HCT116 (cell line): ENCODE measurements around the gene BMP8B. TPM values are rescaled to one million over a fixed set of nuclear protein-coding genes. Genes with fewer than 3 reads are reported as not detected.
"Not testable (repeated sequence)": the region's sequence is repeated elsewhere in the genome, so short reads cannot be mapped to it uniquely, and the experiment has no call there.

Source experiments
- ATAC-seq: fragments of 200-7000 bp; cut with Tn5 transposase; 2 replicates; pipeline ENCODE4 v1.9.1; 2020; ENCODE audit warnings: mild to moderate bottlenecking, moderate library complexity
- BruUV-seq: library from RNA; stranded (reverse); fragments of 400-500 nt; replicated peaks from 2 replicates; lab custom pipeline; 2021; lab: Mats Ljungman, UMichigan
- CTCF ChIA-PET: fragments of 300-600 bp; sonication (Branson Sonifier 250); formaldehyde crosslinking; loops from one replicate; lab custom pipeline; 2021; ENCODE audit warnings: antibody characterized with exemption; lab: Charles Lee
- POLR2A ChIA-PET: fragments of 300-600, 350-600 bp; sonication (Branson Sonifier 250); formaldehyde crosslinking; loops from one replicate; lab custom pipeline; 2021; ENCODE audit warnings: antibody characterized with exemption; lab: Charles Lee
- RAD21 ChIA-PET, 2 experiments: fragments of 300-600 bp; sonication (Branson Sonifier 250); formaldehyde crosslinking; loops; one replicate each; lab custom pipeline; 2023; ENCODE audit warnings: low total read pairs in 2 of 2; ENCODE audit not compliant: uncharacterized antibody in 2 of 2, unreplicated experiment in 2 of 2, low non-redundant PET in 1 of 2; lab: Charles Lee
- DNase-seq: peaks from one replicate; pipeline ENCODE4 v3.0.0-alpha.2; 2010; ENCODE audit warnings: low read depth, low spot score
- H2AFZ ChIP-seq: fragments of 200-600 bp; shearing (Covaris generic), sonication (generic); 2 replicates; pipeline ENCODE4 v1.6.1; 2017; ENCODE audit warnings: low read depth, mixed run types, mixed read lengths, antibody characterized with exemption, low read length; ENCODE audit not compliant: poor library complexity, severe bottlenecking
- H3K27ac ChIP-seq: 2 replicates; pipeline ENCODE4 v1.5.1; 2012; ENCODE audit warnings: low read depth, low read length
- H3K27me3 ChIP-seq: fragments of 200-600 bp; sonication (generic); 2 replicates; pipeline ENCODE4 v1.6.1; 2016; ENCODE audit warnings: mixed run types, low read length, mixed read lengths; ENCODE audit not compliant: insufficient read depth
- H3K36me3 ChIP-seq, 2 experiments: fragments of 200-500 bp in 1 of 2; fragments of 200-600 bp in 1 of 2; sonication (Bioruptor generic) in 1 of 2; sonication (generic) in 1 of 2; 2 replicates each; pipeline versions ENCODE4 v1.5.1 to v1.6.1; 2014 to 2016; ENCODE audit warnings: low read length in 2 of 2, inconsistent platforms in 1 of 2, mixed read lengths in 1 of 2, mixed run types in 1 of 2; ENCODE audit not compliant: insufficient read depth in 2 of 2, control insufficient read depth in 1 of 2
- H3K4me1 ChIP-seq, 2 experiments: fragments of 200-600 bp in 1 of 2; sonication (generic) in 1 of 2; 2 replicates each; pipeline versions ENCODE4 v1.5.1 to v1.6.1; 2012 to 2017; ENCODE audit warnings: low read length in 2 of 2, inconsistent platforms in 1 of 2, mild to moderate bottlenecking in 1 of 2, mixed read lengths in 1 of 2, mixed run types in 1 of 2, moderate library complexity in 1 of 2; ENCODE audit not compliant: insufficient read depth in 2 of 2, control insufficient read depth in 1 of 2
- H3K4me2 ChIP-seq: fragments of 200-600 bp; sonication (generic); 2 replicates; pipeline ENCODE4 v1.6.1; 2017; ENCODE audit warnings: mixed run types, low read length, mixed read lengths
- H3K4me3 ChIP-seq, 2 experiments: fragments of 200-600 bp in 1 of 2; sonication (generic) in 1 of 2; replicated peaks in 1 of 2; 2 replicates each; pipeline ENCODE4 v1.5.1; 2011 to 2016; ENCODE audit warnings: low read length in 2 of 2, control low read depth in 1 of 2, low read depth in 1 of 2, mild to moderate bottlenecking in 1 of 2, mixed read lengths in 1 of 2, mixed run types in 1 of 2
- H3K79me2 ChIP-seq: fragments of 200-600 bp; sonication (generic); 2 replicates; pipeline ENCODE4 v1.6.1; 2017; ENCODE audit warnings: mild to moderate bottlenecking, mixed run types, low read length, moderate library complexity, mixed read lengths; ENCODE audit not compliant: insufficient read depth
- H3K9ac ChIP-seq: fragments of 200-600 bp; sonication (generic); 2 replicates; pipeline ENCODE4 v1.6.1; 2016; ENCODE audit warnings: low read length, mixed read lengths
- H3K9me2 ChIP-seq: fragments of 200-600 bp; sonication (generic), shearing (Covaris generic); 2 replicates; pipeline ENCODE4 v1.6.1; 2017; ENCODE audit warnings: mixed run types, mild to moderate bottlenecking, moderate library complexity; ENCODE audit not compliant: insufficient read depth
- H3K9me3 ChIP-seq, 2 experiments: fragments of 200-500 bp in 1 of 2; fragments of 200-600 bp in 1 of 2; sonication (Bioruptor generic) in 1 of 2; sonication (generic) in 1 of 2; 2 replicates each; pipeline ENCODE4 v1.6.1; 2014 to 2017; ENCODE audit warnings: low read length in 2 of 2, mixed read lengths in 2 of 2, inconsistent platforms in 1 of 2, low read depth in 1 of 2, mild to moderate bottlenecking in 1 of 2, mixed run types in 1 of 2, moderate library complexity in 1 of 2; ENCODE audit not compliant: control insufficient read depth in 1 of 2, insufficient read depth in 1 of 2
- H4K20me1 ChIP-seq: fragments of 200-600 bp; sonication (generic), shearing (Covaris generic); 2 replicates; pipeline ENCODE4 v1.6.1; 2017; ENCODE audit warnings: mixed run types, mild to moderate bottlenecking, moderate library complexity; ENCODE audit not compliant: insufficient read depth
- CBX3 ChIP-seq: IDR thresholded peaks from 2 replicates; pipeline ENCODE4 v1.6.1; 2012; ENCODE audit warnings: low read depth
- CEBPB ChIP-seq: IDR thresholded peaks from 2 replicates; pipeline ENCODE4 v1.6.1; 2012; ENCODE audit warnings: low read depth
- EZH2 ChIP-seq: fragments of 200-600 bp; sonication (generic); IDR thresholded peaks from 2 replicates; pipeline ENCODE4 v1.6.1; 2017; ENCODE audit warnings: antibody characterized with exemption, mixed run types
- EZH2phosphoT487 ChIP-seq: fragments of 200-600 bp; IDR thresholded peaks from 2 replicates; pipeline ENCODE4 v1.6.1; 2018; ENCODE audit warnings: antibody characterized with exemption, borderline replicate concordance
- JUND ChIP-seq: IDR thresholded peaks from 2 replicates; pipeline ENCODE4 v1.6.1; 2012
- intact Hi-C: fragments of 100-400 bp; cut with micrococcal nuclease; formaldehyde crosslinking; loops from 2 replicates; pipeline ENCODE4 v1.10.0; 2022
- total RNA-seq: library from RNA; stranded (reverse); gene quantifications from one replicate; pipeline ENCODE4 v1.2.1, GENCODE V29; 2021; ENCODE audit not compliant: unreplicated experiment

Gene BMP8B
- total RNA-seq, 1 experiment from 2014 or later, result 9.5 TPM

- H3K4me2 ChIP-seq, result peak overlapping the region; percentile 91
- no peaks in the 10 kb centered on the region for H4K20me1 ChIP-seq
- TF ChIP-seq CEBPB (no peak), JUND (no peak), CBX3 (no peak), EZH2 (no peak), EZH2phosphoT487 (no peak)
- no peaks in the 10 kb centered on the region for H3K36me3 ChIP-seq
- CTCF ChIA-PET, result interaction anchor here (0.7 kb wide), 1 partner anchor 690 kb away, joined by 3 read pairs; no protein-coding TSS in a partner anchor
- H3K27ac ChIP-seq, result peak overlapping the region; percentile 71; the same call in 1 of the 2 replicates
- DNase-seq (no peak), ATAC-seq (peak; percentile 59)
- no peaks in the 10 kb centered on the region for H3K27me3 ChIP-seq
- peak overlapping the region; percentile 51 to 69 for H3K4me3 ChIP-seq
- peaks cover 13 to 23% of the 10 kb centered on the region in 2 experiments; a peak in 3 of 4 replicates for H3K4me1 ChIP-seq
- BruUV-seq, result no TSS peak
- no peaks in the 10 kb centered on the region for H3K9me2 ChIP-seq
- H2AFZ ChIP-seq, result no peak overlapping the region
- POLR2A ChIA-PET, result interaction anchor here (1.0 kb wide), 1 partner anchor 10 kb away, joined by 5 read pairs; no protein-coding TSS in a partner anchor
- intact Hi-C loops, result no loop called here
- no peaks in the 10 kb centered on the region for H3K9me3 ChIP-seq
- peak overlapping the region; percentile 81 for H3K9ac ChIP-seq
- no peaks in the 10 kb centered on the region; the same call in 1 of the 2 replicates for H3K79me2 ChIP-seq
- RAD21 ChIA-PET, result no interaction called here
These were observed 273 bp downstream of the BMP8B start for GRCh38 chr1:39788426-39788757.

DNA sequence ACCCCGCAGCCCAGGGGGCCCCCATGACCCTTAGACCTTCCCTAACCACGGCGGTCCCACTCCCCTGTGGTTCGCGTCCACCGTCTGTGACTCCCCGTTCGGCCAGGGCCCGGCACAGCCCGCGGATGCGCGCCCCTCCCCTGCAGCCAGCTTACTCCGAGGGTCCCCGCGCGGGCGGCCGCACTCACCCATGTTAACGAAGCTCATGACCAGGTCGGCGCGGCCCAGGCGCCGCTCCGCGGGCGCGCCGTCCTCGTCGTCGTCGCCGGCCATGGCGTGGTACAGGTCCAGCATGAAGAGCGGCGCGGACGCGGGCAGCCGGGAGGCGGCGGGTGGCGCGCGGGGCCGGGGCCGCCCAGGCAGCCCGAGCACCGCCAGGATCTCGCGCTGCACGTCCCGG is 701 bp downstream of the BMP8B start:
- RAD21 ChIA-PET, H2AFZ ChIP-seq, BruUV-seq, ATAC-seq, CTCF ChIA-PET, H3K27me3 ChIP-seq, H3K9me2 ChIP-seq, DNase-seq, H3K79me2 ChIP-seq, H3K9me3 ChIP-seq, H3K9ac ChIP-seq, intact Hi-C loops, H3K36me3 ChIP-seq, H4K20me1 ChIP-seq: not testable (repeated sequence)
- Histone ChIP-seq H3K4me3 (peak overlapping the region in 1 of 2 experiments; percentile 51; a peak in 2 of 4 replicates), H3K4me1 (peaks cover 13 to 23% of the 10 kb centered on the region in 2 experiments; a peak in 3 of 4 replicates), H3K4me2 (peak overlapping the region; percentile 52), H3K27ac (peak overlapping the region; percentile 32; the same call in 1 of the 2 replicates)
- POLR2A ChIA-PET, result interaction anchor here (1.0 kb wide), 1 partner anchor 11 kb away, joined by 5 read pairs; no protein-coding TSS in a partner anchor
